B cell (primary cell): ENCODE measurements around the gene LSM3.

Experiments
- EZH2 ChIP-seq: IDR thresholded peaks from 2 replicates; pipeline ENCODE4 v1.6.1; 2012; ENCODE audit warnings: borderline replicate concordance, low read depth, mild to moderate bottlenecking, moderate library complexity, low read length; ENCODE audit not compliant: insufficient read depth, poor library complexity, severe bottlenecking
- TF ChIP-seq, protein P1 (sequence below): fragments of 200-600 bp; IDR thresholded peaks from one replicate; pipeline ENCODE4 v1.8.0; 2022; ENCODE audit warnings: antibody characterized with exemption, mild to moderate bottlenecking

- TF ChIP-seq, protein P1, sequence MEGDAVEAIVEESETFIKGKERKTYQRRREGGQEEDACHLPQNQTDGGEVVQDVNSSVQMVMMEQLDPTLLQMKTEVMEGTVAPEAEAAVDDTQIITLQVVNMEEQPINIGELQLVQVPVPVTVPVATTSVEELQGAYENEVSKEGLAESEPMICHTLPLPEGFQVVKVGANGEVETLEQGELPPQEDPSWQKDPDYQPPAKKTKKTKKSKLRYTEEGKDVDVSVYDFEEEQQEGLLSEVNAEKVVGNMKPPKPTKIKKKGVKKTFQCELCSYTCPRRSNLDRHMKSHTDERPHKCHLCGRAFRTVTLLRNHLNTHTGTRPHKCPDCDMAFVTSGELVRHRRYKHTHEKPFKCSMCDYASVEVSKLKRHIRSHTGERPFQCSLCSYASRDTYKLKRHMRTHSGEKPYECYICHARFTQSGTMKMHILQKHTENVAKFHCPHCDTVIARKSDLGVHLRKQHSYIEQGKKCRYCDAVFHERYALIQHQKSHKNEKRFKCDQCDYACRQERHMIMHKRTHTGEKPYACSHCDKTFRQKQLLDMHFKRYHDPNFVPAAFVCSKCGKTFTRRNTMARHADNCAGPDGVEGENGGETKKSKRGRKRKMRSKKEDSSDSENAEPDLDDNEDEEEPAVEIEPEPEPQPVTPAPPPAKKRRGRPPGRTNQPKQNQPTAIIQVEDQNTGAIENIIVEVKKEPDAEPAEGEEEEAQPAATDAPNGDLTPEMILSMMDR: no peak
- TF ChIP-seq EZH2: no peak
These were observed 43.0 kb upstream of the LSM3 start for GRCh38 chr3:14135581-14135980.
